ENCODE data around the gene SPEF1.

DNA sequence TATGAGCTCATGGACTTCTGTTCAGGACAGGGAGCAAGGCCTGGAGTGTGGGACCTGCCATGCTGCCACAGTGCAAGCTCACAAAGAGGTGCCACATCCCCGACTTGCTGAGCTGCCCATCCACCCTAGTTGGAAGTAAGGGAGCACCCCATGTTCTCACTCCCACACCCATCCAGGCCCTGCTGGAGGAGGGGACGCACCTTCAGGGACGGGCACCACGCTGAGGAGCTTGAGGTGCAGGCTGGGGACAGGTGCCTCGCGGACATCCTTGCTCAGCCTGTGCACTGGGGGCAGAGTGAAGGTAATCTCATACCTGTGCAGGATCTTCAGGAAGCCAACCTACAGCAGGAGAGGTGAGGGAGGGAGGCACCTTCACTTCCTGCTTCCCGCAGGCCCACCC lies 26.0 kb downstream of the SPEF1 start:
- no peak for TF ChIP-seq POLR2A (IDR thresholded peaks at IDR 0.05)
- TF ChIP-seq, protein P1, sequence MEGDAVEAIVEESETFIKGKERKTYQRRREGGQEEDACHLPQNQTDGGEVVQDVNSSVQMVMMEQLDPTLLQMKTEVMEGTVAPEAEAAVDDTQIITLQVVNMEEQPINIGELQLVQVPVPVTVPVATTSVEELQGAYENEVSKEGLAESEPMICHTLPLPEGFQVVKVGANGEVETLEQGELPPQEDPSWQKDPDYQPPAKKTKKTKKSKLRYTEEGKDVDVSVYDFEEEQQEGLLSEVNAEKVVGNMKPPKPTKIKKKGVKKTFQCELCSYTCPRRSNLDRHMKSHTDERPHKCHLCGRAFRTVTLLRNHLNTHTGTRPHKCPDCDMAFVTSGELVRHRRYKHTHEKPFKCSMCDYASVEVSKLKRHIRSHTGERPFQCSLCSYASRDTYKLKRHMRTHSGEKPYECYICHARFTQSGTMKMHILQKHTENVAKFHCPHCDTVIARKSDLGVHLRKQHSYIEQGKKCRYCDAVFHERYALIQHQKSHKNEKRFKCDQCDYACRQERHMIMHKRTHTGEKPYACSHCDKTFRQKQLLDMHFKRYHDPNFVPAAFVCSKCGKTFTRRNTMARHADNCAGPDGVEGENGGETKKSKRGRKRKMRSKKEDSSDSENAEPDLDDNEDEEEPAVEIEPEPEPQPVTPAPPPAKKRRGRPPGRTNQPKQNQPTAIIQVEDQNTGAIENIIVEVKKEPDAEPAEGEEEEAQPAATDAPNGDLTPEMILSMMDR (IDR thresholded peaks at IDR 0.05): no peak
